ENCODE data around the gene MACF1. TPM values are rescaled to one million over a fixed set of nuclear protein-coding genes. Genes with fewer than 3 reads are reported as not detected.
"Not testable (repeated sequence)": the region's sequence is repeated elsewhere in the genome, so short reads cannot be mapped to it uniquely, and the experiment has no call there.

The MACF1 gene
- total and polyA plus RNA-seq, 8 donors = 16.8 to 662 (median 236) TPM

GRCh38 chr1:39517936-39518335 is 313.4 kb downstream of the MACF1 start:
- DNase-seq, H3K36me3 ChIP-seq: not testable (repeated sequence)
- WGBS, 5 donors = 82 to 93% (median 92%) methylated on average over 2 to 6 of the region's 7 CpGs

GRCh38 chr1:39519376-39519775 is 314.9 kb downstream of the MACF1 start:
- intact Hi-C loops (cut with DNase I; ENCODE audit: low total_unique reads); DNase-seq; H3K27me3 ChIP-seq; H3K4me3 ChIP-seq; H3K4me1 ChIP-seq; H3K9me3 ChIP-seq; H3K27ac ChIP-seq: not testable (repeated sequence)
- 26 to 52% (median 51%) methylated on average over 1 to 3 of the region's 5 CpGs; no CpG with 5 or more reads in 1 of the 5 donors for WGBS, 5 donors
- peaks cover 0 to 12% (median 3%) of the 10 kb centered on the region in 4 donors for H3K36me3 ChIP-seq

More at GRCh38 chr1:39517936-39518335, 313.4 kb downstream of the MACF1 start:
- H3K27ac ChIP-seq; intact Hi-C loops (cut with DNase I; ENCODE audit: low total_unique reads); H3K9me3 ChIP-seq; H3K4me3 ChIP-seq; H3K4me1 ChIP-seq: not testable (repeated sequence)
- H3K27me3 ChIP-seq = peaks cover 0 to 12% (median 0%) of the 10 kb centered on the region in 3 donors

- DNase-seq; intact Hi-C loops (cut with DNase I; ENCODE audit: low total_unique reads); H3K4me3 ChIP-seq; H3K27me3 ChIP-seq; H3K9me3 ChIP-seq; H3K27ac ChIP-seq: not testable (repeated sequence)
- Histone ChIP-seq H3K36me3 (peaks cover 1 to 41% (median 27%) of the 10 kb centered on the region in 4 donors), H3K4me1 (peaks cover 0 to 18% (median 2%) of the 10 kb centered on the region in 4 donors)
- WGBS, 5 donors = 64 to 80% (median 75%) methylated on average over 7 to 10 of the region's 10 CpGs
Measured at GRCh38 chr1:39522221-39522620, 317.7 kb downstream of the MACF1 start.

GRCh38 chr1:39522661-39523567 is 318.4 kb downstream of the MACF1 start:
- WGBS, 5 donors = 78 to 90% (median 86%) methylated on average over 14 to 29 of the region's 29 CpGs
- peaks cover 8 to 48% (median 34%) of the 10 kb centered on the region in 4 donors for H3K36me3 ChIP-seq
- no peak overlapping the region for H3K4me3 ChIP-seq
- no peaks in the 10 kb centered on the region for H3K9me3 ChIP-seq
- TF ChIP-seq EP300 (IDR thresholded peaks at IDR 0.05) = no peak
- no peak for TF ChIP-seq POLR2AphosphoS5 (IDR thresholded peaks at IDR 0.05)
- TF ChIP-seq POLR2A (IDR thresholded peaks at IDR 0.05) = no peak
- TF ChIP-seq CTCF (IDR thresholded peaks at IDR 0.05) = no peak
- no peak for DNase-seq
- H3K27me3 ChIP-seq = no peaks in the 10 kb centered on the region
- no peak overlapping the region for H3K27ac ChIP-seq
- intact Hi-C loops (cut with DNase I; ENCODE audit: low total_unique reads) = no loop called here
- peaks cover 0 to 18% (median 2%) of the 10 kb centered on the region in 4 donors for H3K4me1 ChIP-seq

- Histone ChIP-seq H3K4me1 (peaks cover 0 to 18% (median 2%) of the 10 kb centered on the region in 4 donors), H3K9me3 (no peaks in the 10 kb centered on the region), H3K27ac (peak overlapping the region in 1 of 5 donors; percentile 77), H3K36me3 (peaks cover 17 to 60% (median 46%) of the 10 kb centered on the region in 4 donors), H3K4me3 (no peak overlapping the region), H3K27me3 (no peaks in the 10 kb centered on the region)
- DNase-seq = no peak
- intact Hi-C loops (cut with DNase I; ENCODE audit: low total_unique reads) = no loop called here
- WGBS, 5 donors = 68 to 83% (median 81%) methylated on average over 5 to 6 of the region's 6 CpGs
- TF ChIP-seq EP300 (IDR thresholded peaks at IDR 0.05) (no peak), CTCF (IDR thresholded peaks at IDR 0.05) (no peak), POLR2A (IDR thresholded peaks at IDR 0.05) (no peak), POLR2AphosphoS5 (IDR thresholded peaks at IDR 0.05) (no peak)
Measured at GRCh38 chr1:39524171-39524570, 319.7 kb downstream of the MACF1 start.
